Sciatic nerve (tissue), 2 donors: ENCODE measurements around the gene NOP56. TPM values are rescaled to one million over a fixed set of nuclear protein-coding genes. Genes with fewer than 3 reads are reported as not detected.
"Not testable (repeated sequence)": the region's sequence is repeated elsewhere in the genome, so short reads cannot be mapped to it uniquely, and the experiment has no call there.

Source experiments
- ATAC-seq: fragments of 200-7000 bp; cut with Tn5 transposase; one replicate; pipeline ENCODE4 v1.9.1; 2020; ENCODE audit warnings: mild to moderate bottlenecking, moderate library complexity
- DNase-seq: peaks from one replicate; pipeline ENCODE4 v3.0.0-alpha.2; 2020; ENCODE audit warnings: low spot score
- intact Hi-C: fragments of 100-400 bp; cut with DNase I; formaldehyde crosslinking; loops from one replicate; pipeline ENCODE4 v1.14.2; 2022
- total RNA-seq: library from RNA; stranded (reverse); fragmentation: NEBNext Ultra II Directional; extraction: Animal tissue kit (Norgen Biotek cat#: 25700); gene quantifications from one replicate; pipeline ENCODE4 v1.2.1, GENCODE V29; 2021
- donor health status: DM: no; HTN: no; CAD: no.
- donor health status: DM: no; HTN: no; CAD: no.

The NOP56 gene
- total RNA-seq, 1 donor from 2014 or later, result 97.4 TPM

GRCh38 chr20:2671977-2672376 lies 19.5 kb downstream of the NOP56 start:
- no peak for ATAC-seq
- DNase-seq, result peak; percentile 26
- intact Hi-C loops, result no loop called here

GRCh38 chr20:2672446-2672845 lies 20.0 kb downstream of the NOP56 start:
- ATAC-seq (no peak), DNase-seq (no peak)
- intact Hi-C loops, result no loop called here

- ATAC-seq, result no peak
- DNase-seq, result peak; percentile 39
- intact Hi-C loops, result no loop called here
Measured at GRCh38 chr20:2673453-2673852, 21.0 kb downstream of the NOP56 start.

GRCh38 chr20:2680046-2680445 lies 27.6 kb downstream of the NOP56 start:
- intact Hi-C loops, result no loop called here
- no peak for DNase-seq
- ATAC-seq, result no peak

GRCh38 chr20:2682040-2682439 lies 29.6 kb downstream of the NOP56 start:
- ATAC-seq, intact Hi-C loops, DNase-seq: not testable (repeated sequence)

GRCh38 chr20:2684817-2685216 lies 32.4 kb downstream of the NOP56 start:
- intact Hi-C loops, ATAC-seq, DNase-seq: not testable (repeated sequence)

- DNase-seq (no peak), ATAC-seq (no peak)
- intact Hi-C loops, result no loop called here
Measured at GRCh38 chr20:2687514-2687913, 35.1 kb downstream of the NOP56 start.

- intact Hi-C loops, result no loop called here
- DNase-seq, result no peak
- ATAC-seq, result no peak
Measured at GRCh38 chr20:2688041-2688591, 35.7 kb downstream of the NOP56 start.

GRCh38 chr20:2690213-2690612 lies 37.8 kb downstream of the NOP56 start:
- DNase-seq (no peak), ATAC-seq (no peak)
- intact Hi-C loops, result no loop called here

GRCh38 chr20:2690718-2691117 lies 38.3 kb downstream of the NOP56 start:
- ATAC-seq (no peak), DNase-seq (no peak)

GRCh38 chr20:2691127-2691526 lies 38.7 kb downstream of the NOP56 start:
- DNase-seq, result no peak
- intact Hi-C loops, result no loop called here

More at GRCh38 chr20:2690718-2691117, 38.3 kb downstream of the NOP56 start:
- intact Hi-C loops, result no loop called here

GRCh38 chr20:2691663-2692035 lies 39.2 kb downstream of the NOP56 start:
- ATAC-seq (peak; percentile 4), DNase-seq (no peak)
- intact Hi-C loops, result no loop called here

More at GRCh38 chr20:2691127-2691526, 38.7 kb downstream of the NOP56 start:
- no peak for ATAC-seq

GRCh38 chr20:2692036-2692885 lies 39.8 kb downstream of the NOP56 start, which contains the start of gene EBF4:
Gene EBF4 (plus strand): TSS chr20:2692780. CDS start chr20:2693646, 866 bp downstream.
- intact Hi-C loops, result no loop called here
- DNase-seq, result peak; percentile 67
- ATAC-seq, result peak; percentile 69

GRCh38 chr20:2692886-2693285 lies 40.5 kb downstream of the NOP56 start:
- intact Hi-C loops, result no loop called here
- DNase-seq (no peak), ATAC-seq (no peak)

GRCh38 chr20:2693286-2694007 lies 41.0 kb downstream of the NOP56 start:
- ATAC-seq, result peak; percentile 31
- intact Hi-C loops, result no loop called here
- DNase-seq, result no peak

- ATAC-seq (no peak), DNase-seq (no peak)
- intact Hi-C loops, result no loop called here
Measured at GRCh38 chr20:2694008-2694471, 41.6 kb downstream of the NOP56 start.

- no peak for ATAC-seq
- intact Hi-C loops, result no loop called here
- DNase-seq, result no peak
Measured at GRCh38 chr20:2694519-2694918, 42.1 kb downstream of the NOP56 start.

GRCh38 chr20:2695206-2695983 lies 43.0 kb downstream of the NOP56 start:
- intact Hi-C loops, result no loop called here
- ATAC-seq (no peak), DNase-seq (no peak)

GRCh38 chr20:2695984-2696525 lies 43.6 kb downstream of the NOP56 start:
- ATAC-seq, DNase-seq, intact Hi-C loops: not testable (repeated sequence)
